ENCODE measurements around the gene CDC42EP5.
"Not testable (repeated sequence)": the region's sequence is repeated elsewhere in the genome, so short reads cannot be mapped to it uniquely, and the experiment has no call there.

Gene CDC42EP5

DNA sequence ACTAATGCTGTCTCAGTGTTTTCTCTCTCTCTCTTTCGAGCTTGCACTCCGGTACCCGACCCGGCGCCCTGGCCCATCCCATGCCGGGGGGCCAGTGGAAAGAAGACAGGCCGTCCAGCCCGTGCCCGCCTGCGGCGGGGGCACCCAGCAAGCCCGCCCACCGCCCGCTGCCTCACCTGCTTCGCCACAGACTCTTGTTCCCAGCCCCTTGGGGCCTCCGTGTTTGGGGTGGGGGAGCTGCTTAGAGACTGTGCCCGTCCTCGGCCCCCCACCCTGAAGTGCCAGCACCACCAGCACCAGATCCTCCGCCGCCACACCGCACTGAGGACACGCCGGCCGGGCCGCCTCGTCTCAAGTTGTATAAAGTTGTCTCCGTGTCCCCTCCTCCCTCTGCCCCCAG is 11.9 kb downstream of the CDC42EP5 start:
- no peak for DNase-seq

DNA sequence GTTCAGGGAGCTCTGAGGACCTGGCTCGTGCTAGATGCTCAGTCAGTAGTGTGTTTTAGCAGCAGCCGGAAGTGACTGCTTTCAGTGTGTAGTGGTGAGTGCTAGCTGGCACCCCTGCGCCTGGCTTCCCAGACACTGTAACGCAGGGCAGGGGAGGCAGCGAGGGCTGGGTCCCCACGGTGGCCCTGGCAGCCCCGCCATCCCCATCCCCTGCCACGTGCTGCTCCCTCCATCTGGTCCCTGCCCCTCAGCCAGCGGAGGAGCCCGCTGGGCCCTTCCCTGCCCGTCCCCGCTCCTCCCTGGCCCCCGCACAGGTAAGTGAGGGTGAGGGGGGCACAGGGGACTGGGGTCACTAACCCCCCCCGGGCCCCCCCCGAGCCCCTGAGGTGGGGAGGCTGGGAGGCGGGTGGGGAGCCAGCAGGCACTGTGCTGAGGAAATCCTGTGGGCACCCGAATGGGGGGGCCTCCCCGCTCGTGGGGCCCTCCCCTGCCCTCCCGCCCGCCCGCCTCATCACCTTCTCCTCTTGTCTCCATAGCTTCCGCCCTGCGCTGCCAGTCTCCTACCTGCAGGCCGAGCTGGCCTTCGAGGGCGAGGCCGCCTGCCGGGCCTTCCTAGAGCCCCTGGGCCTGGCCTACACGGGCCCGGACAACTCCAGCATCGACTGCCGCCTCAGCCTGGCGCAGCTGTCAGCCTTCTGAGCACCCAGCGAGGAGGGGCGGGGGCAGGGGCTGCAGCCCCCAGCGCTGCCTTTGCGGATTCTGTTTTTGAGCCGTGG is 12.7 kb downstream of the CDC42EP5 start:
- no peak for DNase-seq

DNA sequence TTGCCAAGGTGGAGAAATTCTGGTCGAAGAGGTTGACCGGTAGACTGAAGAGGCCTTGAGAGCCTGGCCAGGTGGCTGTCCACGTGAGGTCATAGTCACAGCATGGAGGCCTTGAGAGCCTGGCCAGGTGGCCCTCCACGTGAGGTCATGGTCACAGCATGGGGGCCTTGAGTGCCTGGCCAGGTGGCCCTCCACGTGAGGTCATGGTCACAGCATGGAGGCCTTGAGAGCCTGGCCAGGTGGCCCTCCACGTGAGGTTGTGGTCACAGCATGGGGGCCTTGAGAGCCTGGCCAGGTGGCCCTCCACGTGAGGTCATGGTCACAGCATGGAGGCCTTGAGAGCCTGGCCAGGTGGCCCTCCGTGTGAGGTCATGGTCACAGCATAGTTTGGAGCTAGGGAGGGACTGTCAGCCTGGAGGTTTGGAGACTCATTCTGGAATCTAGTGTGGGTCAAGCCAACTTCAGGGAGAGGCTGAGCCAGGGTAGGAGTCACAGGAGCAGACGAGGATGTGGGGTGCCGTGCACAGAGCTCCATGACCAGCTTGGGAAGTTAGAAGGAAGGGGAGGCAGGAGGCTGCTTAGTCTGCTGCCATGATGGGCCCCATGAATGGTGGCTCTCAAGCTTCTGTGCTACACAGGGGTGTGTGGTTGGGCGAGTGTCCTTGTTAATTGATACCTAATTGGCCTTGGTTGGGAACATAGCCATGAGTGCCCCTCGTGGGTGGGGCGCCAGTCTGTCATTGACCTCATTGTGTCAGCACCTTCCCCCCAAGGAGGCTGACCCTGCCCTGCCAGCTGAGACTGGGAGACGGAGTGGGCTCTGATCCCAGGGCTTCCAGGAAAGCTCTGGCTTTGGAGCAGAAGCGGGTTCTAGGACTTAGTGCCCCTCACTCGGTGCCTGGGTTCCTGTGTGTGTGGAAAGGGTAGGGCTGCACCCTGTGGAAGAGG is 13.5 kb downstream of the CDC42EP5 start:
- DNase-seq = no peak

DNA sequence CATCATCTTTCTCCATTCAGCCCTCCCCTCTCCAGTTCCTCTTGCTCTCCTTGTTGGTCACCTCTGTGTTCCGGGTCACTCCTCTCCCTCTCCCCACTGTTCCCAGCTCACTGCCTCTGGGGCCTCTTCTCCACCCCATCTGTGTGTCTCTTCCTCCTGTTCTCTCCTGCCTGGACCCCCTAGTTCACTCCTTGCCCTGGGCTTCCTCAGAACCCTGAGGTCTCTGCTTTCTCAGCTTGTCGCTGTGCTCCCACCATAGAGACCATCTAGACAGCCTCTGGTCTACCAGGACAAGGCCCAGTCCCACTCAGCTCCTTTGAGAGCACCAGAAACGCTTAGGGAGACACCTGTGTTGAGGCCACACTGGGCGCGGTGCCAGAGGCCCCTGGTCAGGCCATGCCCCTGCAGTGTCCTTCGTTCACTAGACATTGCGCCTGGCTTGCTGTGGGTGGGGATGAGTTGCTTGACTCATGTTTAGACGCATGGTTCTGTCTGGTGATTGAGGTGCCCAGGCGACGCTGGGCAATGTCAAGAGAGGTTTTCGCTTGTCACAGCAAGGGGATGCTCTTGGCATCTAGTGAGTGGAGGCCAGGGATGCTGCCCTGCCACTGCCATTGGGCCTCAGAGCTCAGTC is 14.3 kb downstream of the CDC42EP5 start:
- no peak for DNase-seq

DNA sequence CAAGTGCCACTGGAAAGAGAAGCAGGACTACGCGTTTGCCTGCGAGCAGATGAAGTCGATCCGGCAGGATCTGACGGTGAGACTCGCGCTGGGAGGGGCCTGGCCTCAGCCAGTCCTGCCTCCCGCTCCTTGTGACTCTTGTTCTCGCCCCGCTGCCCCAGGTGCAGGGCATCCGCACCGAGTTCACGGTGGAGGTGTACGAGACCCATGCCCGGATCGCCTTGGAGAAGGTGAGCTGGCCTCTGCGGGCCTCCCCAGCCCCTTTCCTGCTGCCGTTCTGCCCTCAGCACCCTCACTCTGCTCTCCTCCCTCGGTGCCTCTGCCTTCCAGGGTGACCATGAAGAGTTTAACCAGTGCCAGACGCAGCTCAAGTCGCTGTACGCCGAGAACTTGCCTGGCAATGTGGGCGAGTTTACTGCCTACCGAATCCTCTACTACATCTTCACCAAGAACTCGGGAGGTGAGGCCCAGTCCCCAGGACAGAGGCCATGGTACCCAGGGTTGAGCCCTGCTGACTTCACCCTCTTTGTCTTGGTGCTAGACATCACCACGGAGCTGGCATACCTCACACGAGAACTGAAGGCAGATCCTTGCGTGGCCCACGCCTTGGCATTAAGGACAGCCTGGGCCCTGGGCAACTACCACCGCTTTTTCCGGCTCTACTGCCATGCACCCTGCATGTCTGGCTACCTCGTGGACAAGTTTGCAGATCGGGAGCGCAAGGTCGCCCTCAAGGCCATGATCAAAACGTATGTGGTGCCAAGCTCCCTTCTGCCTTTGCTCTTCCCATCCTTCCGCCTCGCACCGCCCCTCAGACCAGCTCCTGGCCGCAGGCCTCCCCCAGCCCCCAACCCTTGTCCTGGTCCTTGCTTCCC is 15.1 kb downstream of the CDC42EP5 start:
- no peak for DNase-seq

DNA sequence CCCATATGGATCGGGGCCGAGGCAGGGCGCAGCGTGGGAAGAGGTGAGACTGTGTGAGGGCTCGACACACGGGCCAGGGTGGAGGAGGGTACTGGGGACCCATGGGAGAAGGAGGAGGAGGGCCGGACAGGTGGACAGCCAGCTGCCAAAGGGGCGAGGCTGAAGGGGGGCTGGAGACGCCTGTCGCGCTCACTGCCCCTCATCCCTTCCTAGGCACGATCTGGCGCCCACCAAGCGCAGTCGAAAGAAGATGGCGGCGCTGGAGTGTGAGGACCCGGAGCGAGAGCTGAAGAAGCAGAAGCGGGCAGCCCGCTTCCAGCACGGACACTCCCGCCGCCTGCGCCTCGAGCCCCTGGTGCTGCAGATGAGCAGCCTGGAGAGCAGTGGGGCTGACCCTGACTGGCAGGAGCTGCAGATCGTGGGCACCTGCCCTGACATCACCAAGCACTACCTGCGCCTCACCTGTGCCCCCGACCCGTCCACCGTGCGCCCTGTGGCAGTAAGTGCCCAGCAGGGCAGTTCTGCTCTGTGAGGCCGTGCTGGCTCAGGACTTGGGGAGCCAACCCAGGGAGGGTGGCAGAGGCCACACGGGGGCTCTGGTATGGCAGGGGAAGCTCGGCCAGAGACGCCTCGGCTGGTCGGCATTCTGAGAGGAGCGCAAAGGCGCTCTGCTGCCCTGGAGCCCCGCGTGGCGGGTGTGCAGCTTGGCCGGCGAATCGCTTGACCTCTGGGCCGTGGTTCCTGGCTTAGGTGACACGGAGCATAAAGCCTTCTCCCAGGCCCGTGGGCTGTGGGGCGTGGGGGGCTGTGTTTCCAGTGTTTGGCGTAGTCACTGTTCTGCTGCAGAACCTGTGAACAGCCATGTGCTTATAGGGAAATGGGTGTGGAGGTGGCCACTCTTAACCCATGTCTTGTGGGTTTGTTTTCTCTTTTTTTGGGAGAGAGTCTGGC is 16.4 kb downstream of the CDC42EP5 start:
- no peak for DNase-seq

DNA sequence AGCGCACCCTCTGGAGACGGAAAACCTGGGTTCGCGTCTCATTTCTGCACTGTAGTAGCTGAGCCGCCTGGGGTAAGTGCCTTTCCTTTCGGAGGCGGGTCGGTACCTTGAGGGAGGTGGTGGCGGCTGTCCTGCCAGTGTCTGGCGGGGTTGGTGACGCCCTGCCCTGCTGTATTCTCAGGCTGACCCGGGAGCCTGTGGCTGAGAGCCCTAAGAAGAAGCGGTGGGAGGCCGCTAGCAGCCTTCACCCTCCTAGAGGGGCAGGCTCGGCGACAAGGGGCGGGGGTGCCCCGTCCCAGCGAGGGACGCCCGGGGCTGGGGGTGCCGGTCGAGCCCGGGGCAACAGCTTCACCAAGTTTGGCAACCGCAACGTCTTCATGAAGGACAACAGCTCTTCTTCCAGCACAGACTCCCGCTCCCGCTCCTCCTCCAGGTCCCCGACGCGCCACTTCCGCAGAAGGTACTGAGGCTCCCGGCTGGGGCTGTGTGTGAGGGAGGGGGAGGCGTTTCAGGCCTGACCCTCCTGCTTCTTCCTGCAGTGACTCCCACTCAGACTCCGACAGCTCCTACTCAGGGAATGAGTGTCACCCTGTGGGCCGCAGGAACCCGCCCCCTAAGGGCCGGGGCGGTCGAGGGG is 17.2 kb downstream of the CDC42EP5 start:
- no peak for DNase-seq

DNA sequence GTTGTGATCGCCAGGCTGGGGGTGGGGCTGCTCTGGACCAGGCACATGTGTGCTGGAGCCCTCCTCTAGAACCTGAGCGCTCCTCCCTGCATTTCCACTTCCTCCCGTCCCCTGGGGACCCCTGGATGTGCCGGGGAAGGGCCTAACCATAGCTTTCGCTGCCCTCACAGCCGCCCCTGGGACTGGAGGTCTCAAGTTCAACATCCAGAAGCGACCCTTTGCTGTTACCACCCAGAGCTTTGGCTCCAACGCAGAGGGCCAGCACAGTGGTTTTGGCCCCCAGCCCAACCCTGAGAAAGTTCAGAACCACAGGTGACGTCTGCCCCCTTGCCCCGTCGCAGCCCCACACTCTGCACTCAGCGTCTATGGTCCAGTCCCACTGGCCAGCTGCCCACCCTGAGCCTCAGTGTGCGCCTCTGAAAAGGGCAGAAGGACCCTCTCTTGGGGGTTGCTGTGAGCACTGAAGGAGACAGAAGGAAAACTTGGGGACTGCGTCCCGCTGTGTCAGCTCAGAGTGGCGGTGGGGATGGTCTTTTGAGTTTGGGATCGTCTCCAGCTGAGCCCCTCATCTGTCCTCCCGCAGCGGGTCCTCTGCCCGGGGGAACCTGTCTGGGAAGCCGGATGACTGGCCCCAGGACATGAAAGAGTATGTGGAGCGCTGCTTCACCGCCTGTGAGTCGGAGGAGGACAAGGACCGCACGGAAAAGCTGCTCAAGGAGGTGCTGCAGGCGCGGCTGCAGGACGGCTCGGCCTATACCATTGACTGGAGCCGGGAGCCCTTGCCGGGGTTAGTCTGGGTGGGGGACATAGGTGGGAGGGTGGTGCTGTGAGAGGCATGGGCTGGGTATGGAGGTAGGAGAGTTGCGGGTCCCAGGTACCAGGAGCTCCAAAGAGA is 18.1 kb downstream of the CDC42EP5 start:
- DNase-seq = no peak

DNA sequence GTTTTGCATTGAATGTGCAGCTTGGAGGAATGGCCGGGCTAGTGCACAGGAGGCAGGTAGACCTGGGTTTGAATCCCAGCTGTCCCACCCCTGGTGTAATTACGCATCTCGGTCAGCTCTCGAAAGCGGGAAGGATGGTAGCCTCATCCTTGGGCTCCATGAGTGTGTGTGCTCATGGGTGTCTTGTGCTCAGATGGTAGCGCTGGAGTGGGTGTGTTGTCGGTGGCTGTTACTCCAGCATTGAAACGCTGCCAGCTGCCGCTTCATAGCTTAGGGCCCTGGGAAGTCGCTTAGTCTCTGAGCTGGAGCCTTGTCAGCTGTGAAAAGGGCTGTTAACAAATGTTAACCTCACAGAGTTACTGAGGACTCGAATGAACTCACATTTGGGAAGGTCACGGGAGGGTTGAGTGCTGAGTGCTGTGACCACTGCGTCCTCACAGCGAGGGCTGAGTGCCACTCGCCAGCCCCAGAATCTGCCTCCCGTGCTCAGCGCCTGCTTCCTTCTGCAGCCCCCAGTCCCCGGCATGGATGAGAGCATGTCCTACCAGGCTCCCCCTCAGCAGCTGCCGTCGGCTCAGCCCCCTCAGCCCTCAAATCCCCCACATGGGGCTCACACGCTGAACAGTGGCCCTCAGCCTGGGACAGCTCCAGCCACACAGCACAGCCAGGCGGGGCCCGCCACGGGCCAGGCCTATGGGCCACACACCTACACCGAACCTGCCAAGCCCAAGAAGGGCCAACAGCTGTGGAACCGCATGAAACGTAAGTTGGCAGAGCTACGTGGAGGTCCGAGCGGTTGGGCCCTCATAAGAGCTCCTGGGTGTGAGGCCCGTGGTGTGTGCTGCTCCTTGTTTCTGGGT is 18.9 kb downstream of the CDC42EP5 start:
- no peak for DNase-seq

DNA sequence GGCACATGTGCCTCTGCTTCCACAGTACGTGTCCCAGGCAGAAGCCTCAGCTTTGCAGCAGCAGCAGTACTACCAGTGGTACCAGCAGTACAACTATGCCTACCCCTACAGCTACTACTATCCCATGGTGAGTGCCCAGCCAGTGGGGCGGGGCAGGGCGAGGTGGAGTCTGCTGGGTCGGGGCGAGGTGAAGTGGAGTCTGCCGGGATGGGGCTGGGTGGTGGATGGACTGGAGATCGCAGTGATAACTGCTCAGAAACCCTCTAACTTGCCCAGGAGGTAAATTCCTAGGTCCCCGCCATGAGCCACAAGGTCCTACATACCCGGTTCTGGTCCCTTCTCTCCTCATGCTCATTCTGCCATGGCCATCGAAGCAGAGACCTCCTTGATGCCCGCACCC is 20.5 kb downstream of the CDC42EP5 start:
- DNase-seq = no peak

DNA sequence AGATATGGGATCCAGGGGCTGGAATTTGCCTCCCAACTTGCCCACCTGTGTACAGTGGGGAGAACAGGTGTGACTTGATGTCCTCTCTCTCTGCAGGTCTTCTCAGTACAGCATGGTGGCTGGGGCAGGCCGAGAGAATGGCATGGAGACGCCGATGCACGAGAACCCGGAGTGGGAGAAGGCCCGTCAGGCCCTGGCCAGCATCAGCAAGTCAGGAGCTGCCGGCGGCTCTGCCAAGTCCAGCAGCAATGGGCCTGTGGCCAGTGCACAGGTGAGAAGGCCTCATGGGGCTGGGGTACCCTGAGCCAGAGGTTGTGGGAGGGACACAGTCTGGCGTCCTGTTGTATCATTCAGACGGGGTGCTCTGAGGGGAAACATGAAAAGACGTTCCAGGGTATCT is 21.1 kb downstream of the CDC42EP5 start:
- no peak for DNase-seq

DNA sequence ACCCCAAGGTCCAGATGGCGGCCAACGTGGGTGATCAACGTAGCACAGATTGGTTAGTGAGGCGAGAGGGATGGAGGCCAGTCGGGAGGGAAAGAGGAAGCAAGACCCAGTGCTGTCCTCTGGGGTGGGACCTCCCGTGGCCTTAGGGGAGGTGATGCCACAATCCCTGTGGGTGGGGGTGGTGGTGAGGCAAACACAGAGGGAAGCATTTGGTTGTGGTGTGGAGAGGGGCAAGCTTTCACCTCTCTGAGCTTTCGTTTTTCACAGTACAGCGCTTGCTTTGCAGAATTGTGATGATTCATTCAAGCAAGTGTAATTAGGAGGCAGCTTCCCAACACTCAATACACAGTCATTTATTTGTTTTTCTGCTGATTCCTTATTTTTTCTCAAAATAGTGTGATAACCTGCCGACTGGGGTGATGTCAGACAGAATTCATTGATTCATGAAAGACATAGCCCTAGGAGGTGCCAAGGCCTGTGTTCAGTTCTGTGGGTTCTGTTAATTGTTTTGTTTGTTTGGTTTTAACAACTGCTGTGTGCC is 21.7 kb downstream of the CDC42EP5 start:
- DNase-seq = peak in 1 of 2 donors; percentile 38

DNA sequence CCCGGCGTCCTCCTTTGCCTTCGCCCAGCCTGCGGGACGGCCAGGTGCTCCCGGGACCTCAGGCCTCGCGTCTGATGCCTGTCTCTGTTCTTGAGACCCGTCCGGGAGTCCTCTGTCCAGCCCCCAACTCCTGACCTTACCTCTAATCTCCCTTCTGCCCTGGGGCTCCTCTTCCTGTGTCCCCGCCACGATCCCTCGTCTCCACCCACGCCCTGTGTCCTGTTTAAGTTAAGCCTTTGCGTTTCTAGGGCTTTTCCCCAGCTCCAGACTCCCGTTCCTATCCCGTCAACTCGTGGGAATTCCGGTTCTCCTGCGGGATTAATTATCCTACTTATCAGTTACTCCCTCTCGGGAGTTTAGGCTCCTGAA is 23.4 kb downstream of the CDC42EP5 start:
- DNase-seq = no peak

DNA sequence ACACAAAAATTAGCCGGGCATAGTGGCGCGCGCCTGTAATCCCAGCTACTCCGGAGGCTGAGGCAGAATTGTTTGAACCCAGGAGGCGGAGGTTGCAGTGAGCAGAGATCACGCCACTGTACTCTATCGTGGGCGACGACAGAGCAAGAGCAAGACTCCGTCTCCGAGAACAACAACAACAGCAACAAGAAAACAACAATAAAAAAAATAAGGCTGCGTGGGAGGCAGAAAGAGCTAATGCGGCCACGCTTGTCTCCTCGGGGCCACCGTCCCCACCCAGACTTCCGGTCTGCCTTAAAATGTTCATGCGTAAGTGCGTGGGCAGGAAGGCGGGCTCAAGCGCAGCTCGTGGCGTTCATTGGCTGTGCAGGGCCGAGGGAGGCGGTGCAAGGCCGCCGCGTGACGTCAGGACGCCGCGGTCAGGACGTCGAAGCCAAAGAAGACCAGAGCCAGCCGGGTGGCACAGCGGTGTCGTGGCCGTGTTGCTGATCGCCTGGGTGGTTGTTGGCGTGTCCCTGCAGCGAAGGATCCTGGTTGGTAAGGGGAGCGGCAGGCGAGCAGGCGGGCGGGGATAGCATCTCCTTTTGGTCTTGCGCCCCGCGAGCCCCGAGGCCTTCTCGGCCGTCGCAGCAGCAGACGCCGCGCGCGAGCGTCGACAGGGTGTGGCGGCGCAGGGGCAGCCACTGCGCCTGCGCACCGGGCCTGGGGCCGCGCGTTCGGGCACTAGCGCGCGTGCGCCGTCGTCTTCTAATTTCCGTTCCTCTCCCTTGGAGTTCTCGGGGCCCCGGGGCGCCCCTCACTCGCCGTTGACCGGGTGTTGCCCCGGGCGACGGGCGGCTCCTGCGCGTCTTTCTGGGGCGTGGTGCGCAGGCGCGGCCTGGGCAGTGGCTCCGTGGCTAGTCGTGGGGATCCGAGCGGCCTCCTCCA is 24.1 kb downstream of the CDC42EP5 start, which contains the start of gene LENG8:
Gene LENG8, plus strand, starts transcription at position 426 of the 927 bp plus-strand sequence. CDS start 2,146 bp downstream, outside the sequence.
- DNase-seq = peak; percentile 98 to 99

DNA sequence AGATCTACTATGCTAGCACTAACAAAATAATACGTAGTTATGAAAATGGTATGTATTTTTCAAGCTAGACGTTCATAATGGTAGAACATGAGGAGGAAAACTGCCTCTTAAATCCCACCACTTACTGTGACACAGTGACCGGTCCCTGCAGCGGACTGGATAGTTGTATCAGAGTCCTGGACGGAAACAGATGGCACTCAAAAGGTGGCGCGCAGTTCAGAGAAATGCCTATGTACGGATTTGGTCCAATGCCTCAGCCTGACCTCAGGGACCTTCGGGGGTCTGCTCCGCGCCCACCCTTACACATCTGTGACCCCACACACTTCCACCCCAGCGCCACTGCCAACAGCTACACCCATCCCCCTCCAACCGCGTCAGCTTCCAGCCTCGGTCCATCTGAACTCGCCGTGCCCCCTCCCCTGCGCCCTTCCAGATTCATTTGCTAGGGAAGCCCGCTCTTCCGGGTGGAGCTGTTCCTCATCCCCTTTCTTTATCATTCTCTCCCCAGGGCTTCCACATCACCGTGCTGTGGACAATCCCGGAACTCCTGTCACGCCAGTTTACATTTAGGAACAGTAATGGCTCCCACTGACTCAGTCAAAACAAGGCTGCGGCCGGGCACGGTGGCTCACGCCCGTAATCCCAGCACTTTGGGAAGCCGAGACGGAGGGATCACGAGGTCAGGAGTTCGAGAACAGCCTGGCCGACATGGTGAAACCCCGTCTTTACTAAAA is 24.9 kb downstream of the CDC42EP5 start:
- peak; percentile 31 to 48 for DNase-seq

DNA sequence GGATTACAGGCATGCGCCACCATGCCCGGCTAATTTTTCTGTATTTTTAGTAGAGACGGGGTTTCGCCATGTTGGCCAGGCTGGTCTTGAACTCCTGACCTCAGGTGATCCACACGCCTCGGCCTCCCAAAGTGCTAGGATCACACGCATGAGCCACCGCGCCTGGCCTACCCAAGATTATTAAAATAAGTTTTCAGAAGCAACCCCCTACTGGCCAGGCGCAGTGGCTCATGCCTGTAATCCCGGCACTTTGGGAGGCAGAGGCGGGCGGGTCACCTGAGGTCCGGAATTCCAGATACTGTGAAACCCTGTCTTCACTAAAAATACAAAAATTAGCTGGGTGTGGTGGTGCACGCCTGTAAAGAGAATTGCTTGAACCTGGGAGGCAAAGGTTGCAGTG is 26.7 kb downstream of the CDC42EP5 start:
- not testable (repeated sequence) for DNase-seq

Data from CD4-positive, alpha-beta T cell treated with Interferon alpha-2 for 1 hour (primary cell).